BE2C (cell line): Measurements from ENCODE around the gene KCNH2.

Source experiments
- DNase-seq: peaks from one replicate; pipeline ENCODE4 v3.0.0-alpha.2; 2020
- H3K27me3 ChIP-seq: fragments of 250-450 bp; sonication (Bioruptor Pico); 2 replicates; pipeline ENCODE4 v1.5.1; 2020; ENCODE audit warnings: mild to moderate bottlenecking
- H3K36me3 ChIP-seq: fragments of 250-450 bp; sonication (Bioruptor Pico); 2 replicates; pipeline ENCODE4 v1.5.1; 2020; ENCODE audit warnings: mild to moderate bottlenecking
- H3K4me1 ChIP-seq: fragments of 250-450 bp; sonication (Bioruptor Pico); 2 replicates; pipeline ENCODE4 v1.5.1; 2020
- H3K4me3 ChIP-seq: 2 replicates; pipeline ENCODE4 v1.5.1; 2011; ENCODE audit warnings: low read depth, low read length
- H3K9me3 ChIP-seq: fragments of 250-450 bp; sonication (Bioruptor Pico); 2 replicates; pipeline ENCODE4 v1.5.1; 2020
- TF ChIP-seq, protein P1 (sequence below): IDR thresholded peaks from 2 replicates; pipeline ENCODE4 v1.5.1; 2012; ENCODE audit warnings: mild to moderate bottlenecking, low read depth, low read length

Gene KCNH2

DNA sequence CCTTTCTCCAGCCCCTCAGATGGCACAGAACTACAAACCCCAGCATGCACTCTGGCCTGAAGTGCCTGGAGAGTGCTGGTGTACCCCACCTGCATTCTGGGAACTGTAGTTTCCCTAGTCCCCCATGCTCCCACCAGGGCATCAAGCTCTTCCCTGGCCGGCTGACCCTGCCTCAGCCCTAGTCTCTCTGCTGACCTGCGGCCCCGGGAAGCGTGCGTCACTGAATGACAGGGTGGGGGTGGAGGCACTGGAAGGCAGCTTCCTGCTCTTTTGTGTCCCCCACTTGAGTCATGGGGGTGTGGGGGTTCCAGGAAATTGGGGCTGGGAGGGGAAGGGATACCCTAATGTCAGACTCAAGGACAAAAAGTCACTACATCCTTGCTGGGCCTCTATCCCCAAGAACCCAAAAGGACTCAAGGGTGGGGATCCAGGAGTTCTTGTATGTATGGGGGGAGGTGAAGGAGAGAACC, 14.7 kb upstream of the KCNH2 start:
- TF ChIP-seq, protein P1, sequence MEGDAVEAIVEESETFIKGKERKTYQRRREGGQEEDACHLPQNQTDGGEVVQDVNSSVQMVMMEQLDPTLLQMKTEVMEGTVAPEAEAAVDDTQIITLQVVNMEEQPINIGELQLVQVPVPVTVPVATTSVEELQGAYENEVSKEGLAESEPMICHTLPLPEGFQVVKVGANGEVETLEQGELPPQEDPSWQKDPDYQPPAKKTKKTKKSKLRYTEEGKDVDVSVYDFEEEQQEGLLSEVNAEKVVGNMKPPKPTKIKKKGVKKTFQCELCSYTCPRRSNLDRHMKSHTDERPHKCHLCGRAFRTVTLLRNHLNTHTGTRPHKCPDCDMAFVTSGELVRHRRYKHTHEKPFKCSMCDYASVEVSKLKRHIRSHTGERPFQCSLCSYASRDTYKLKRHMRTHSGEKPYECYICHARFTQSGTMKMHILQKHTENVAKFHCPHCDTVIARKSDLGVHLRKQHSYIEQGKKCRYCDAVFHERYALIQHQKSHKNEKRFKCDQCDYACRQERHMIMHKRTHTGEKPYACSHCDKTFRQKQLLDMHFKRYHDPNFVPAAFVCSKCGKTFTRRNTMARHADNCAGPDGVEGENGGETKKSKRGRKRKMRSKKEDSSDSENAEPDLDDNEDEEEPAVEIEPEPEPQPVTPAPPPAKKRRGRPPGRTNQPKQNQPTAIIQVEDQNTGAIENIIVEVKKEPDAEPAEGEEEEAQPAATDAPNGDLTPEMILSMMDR = no peak
- no peaks in the 10 kb centered on the region for H3K9me3 ChIP-seq
- peak; percentile 70 for DNase-seq
- H3K4me1 ChIP-seq = peaks cover 13% of the 10 kb centered on the region
- no peak overlapping the region for H3K4me3 ChIP-seq
- H3K27me3 ChIP-seq = no peaks in the 10 kb centered on the region
- no peaks in the 10 kb centered on the region for H3K36me3 ChIP-seq

DNA sequence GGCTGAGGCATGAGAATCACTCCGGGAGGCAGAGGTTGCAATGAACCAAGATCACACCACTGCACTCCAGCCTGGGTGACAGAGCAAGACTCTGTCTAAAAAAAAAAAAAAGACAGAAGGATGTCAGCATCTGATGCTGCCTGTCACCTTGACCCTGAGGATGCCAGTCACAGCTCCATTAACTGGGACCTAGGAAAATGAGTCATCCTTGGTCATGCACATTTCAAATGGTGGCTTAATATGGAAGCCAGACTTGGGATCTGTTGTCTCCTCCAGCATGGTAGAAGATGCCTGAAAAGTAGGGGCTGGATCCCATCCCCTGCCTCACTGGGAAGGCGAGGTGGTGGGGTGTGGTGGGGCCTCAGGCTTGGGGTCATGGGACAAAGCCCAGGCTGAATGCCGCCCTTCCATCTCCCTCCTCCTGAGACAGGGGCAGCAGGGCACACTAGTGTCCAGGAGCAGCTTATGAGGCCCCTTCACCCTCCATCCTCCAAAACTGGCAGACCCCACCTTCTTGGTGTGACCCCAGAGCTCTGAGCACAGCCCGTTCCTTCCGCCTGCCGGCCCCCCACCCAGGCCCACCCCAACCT, 14.0 kb upstream of the KCNH2 start:
- Histone ChIP-seq H3K4me3 (no peak overlapping the region), H3K4me1 (peaks cover 13% of the 10 kb centered on the region), H3K9me3 (no peaks in the 10 kb centered on the region), H3K27me3 (no peaks in the 10 kb centered on the region), H3K36me3 (no peaks in the 10 kb centered on the region)
- DNase-seq = no peak
- TF ChIP-seq, protein P1 = no peak

DNA sequence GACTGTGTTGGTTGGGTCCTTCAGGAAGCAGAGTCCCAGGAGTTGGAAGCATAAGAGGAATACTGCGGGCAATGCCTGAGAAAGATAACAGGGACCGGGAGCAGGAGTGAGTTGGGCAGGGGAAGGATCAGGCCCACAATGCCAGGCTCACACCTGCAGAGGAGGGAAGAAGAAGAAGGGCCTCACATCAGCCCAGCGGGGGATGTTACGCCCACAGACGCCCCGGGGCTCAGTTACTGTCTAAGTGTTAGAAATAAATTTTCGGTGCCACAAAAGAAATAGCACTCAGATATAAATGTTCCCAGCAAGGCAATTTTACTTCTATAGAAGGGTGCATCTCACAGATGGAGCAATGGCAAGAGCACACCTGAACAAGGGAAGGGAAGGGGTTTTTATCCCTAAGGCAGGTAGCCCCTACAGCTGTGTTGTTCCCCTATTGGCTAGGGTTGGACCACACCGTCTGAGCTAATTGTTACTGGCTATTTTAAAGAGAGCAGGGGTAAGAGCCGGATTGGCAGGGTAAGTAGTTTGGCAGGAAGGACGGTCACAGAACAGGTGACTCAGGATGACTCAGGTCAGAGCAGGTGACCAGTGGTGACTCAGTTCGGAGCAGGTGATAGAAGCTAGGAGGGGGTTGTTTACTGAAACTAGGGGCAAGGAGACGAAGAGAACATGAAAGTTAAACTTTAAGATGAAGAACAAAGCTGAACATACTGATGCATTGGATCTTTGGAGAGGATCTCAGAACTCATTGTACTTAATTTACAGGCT, 12.5 kb upstream of the KCNH2 start, which contains the start of gene NOS3:
NOS3 (plus strand) TSS at position 602 of the 771 bp plus-strand sequence. CDS start 2,787 bp downstream, outside the sequence.
- peaks cover 19% of the 10 kb centered on the region for H3K4me1 ChIP-seq

DNA sequence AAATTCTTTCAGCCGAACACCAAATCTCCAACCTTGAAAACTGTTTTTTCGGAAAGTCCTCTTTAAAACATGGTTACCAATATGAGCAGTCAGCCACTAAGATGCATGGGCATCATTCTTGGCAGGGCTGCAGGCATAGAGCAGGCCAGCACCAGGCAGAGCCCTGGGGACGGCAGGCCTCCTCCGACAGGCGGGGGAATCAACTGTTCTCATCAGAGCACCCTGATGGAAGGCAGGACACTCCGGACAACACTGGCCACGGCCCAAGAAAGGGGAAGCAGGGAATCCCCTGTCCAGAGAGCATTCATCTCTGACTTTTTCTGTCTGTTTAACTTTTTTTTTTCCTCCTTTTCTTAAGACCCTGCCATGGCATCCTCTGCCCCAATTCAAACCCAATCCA, 11.3 kb upstream of the KCNH2 start:
- H3K4me3 ChIP-seq = no peak overlapping the region

More for the DNA sequence above, 12.5 kb upstream of the KCNH2 start, which contains the start of gene NOS3:
- DNase-seq = no peak
- Histone ChIP-seq H3K27me3 (no peaks in the 10 kb centered on the region), H3K9me3 (no peaks in the 10 kb centered on the region), H3K4me3 (no peak within 1 kb of the TSS), H3K36me3 (no peaks in the 10 kb centered on the region)
- TF ChIP-seq, protein P1 = no peak

DNA sequence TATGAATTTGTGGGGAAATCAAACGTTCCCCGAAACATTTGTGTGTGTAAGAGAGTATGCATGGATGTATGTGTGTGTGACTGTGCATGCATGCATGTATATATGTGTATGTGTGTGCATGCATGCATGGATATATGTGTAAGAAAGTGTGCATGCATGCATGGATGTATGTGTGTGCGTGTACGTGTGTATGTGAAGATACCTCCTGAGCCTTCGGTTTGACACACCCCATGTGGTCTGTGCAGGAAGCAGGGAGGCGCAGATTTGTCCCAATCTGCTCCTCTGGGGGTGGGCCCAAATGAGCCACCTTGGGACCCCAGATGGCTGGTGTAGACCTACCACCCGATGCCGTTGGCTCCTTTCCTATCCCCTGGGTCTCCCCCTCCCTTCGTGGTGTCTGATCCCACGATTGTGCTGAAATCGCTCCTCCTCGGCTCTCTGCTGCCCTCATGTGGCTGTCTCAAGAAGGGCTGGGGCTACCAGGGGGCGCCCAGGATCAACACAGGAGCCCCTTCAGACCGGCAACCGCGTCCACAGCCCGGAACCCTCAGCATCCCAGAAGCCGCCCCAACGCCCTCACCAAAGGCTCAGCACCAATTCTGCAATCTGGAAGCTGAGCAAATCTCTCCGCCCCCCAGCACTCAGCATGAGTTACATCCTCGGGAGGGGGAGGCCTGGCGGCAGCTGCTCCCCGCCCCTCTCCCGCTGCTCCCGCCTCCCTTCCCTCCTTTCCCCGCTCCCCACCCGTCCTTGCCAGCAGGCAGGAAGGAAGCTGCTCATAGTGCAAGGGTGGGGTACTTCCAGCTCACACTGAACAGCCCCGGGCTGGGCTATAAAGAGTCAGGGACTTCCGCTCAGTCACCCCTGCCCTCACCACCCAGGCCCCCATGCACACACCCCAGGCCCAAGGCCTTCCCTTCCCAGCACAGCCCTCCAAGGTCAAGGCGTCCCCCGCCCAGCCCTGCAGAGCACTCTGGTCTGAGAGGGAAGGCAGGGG, 10.4 kb upstream of the KCNH2 start:
- no peaks in the 10 kb centered on the region for H3K9me3 ChIP-seq
- peaks cover 12% of the 10 kb centered on the region for H3K4me1 ChIP-seq
- TF ChIP-seq, protein P1 = peak; percentile 95
- peak overlapping the region; percentile 46 for H3K4me3 ChIP-seq
- H3K27me3 ChIP-seq = no peaks in the 10 kb centered on the region
- no peaks in the 10 kb centered on the region for H3K36me3 ChIP-seq
- peak; percentile 88 for DNase-seq

More for the DNA sequence above, 11.3 kb upstream of the KCNH2 start:
- Histone ChIP-seq H3K36me3 (no peaks in the 10 kb centered on the region), H3K4me1 (peaks cover 14% of the 10 kb centered on the region), H3K27me3 (no peaks in the 10 kb centered on the region), H3K9me3 (no peaks in the 10 kb centered on the region)
- no peak for DNase-seq
- TF ChIP-seq, protein P1 = no peak
